Colonic mucosa (tissue), 4 donors: Measurements from ENCODE around the gene PLCB1. TPM values are rescaled to one million over a fixed set of nuclear protein-coding genes. Genes with fewer than 3 reads are reported as not detected.

Experiments used
- DNase-seq: peaks from one replicate; pipeline ENCODE4 v3.0.0-alpha.2; 2020
- H3K27ac ChIP-seq: fragments of 200-600 bp; one replicate; pipeline ENCODE4 v1.8.0; 2021
- H3K27me3 ChIP-seq: fragments of 200-600 bp; one replicate; pipeline ENCODE4 v1.8.0; 2021
- H3K36me3 ChIP-seq: fragments of 200-600 bp; one replicate; pipeline ENCODE4 v1.8.0; 2021
- H3K4me1 ChIP-seq: fragments of 200-600 bp; one replicate; pipeline ENCODE4 v1.8.0; 2021; ENCODE audit warnings: mild to moderate bottlenecking
- H3K4me3 ChIP-seq: fragments of 200-600 bp; one replicate; pipeline ENCODE4 v1.8.0; 2021
- H3K9ac ChIP-seq, 2 donors: one replicate each; pipeline ENCODE4 v1.7.0; 2013; ENCODE audit warnings: control low read depth in 2 of 2, low read depth in 2 of 2, low read length in 2 of 2
- H3K9me3 ChIP-seq: fragments of 200-600 bp; one replicate; pipeline ENCODE4 v1.8.0; 2021
- CTCF ChIP-seq: fragments of 200-600 bp; IDR thresholded peaks from one replicate; pipeline ENCODE4 v1.8.0; 2022; ENCODE audit warnings: antibody characterized with exemption, mild to moderate bottlenecking
- intact Hi-C: fragments of 100-400 bp; cut with DNase I; formaldehyde crosslinking; loops from one replicate; pipeline ENCODE4 v1.14.1; 2022
- total RNA-seq, 2 donors: library from RNA; stranded (reverse); fragmentation: NEBNext Ultra II Directional in 1 of 2; extraction: Animal tissue kit (Norgen Biotek cat#: 25700) in 1 of 2; gene quantifications; one replicate each; pipeline ENCODE4 v1.2.1, GENCODE V29; 2021
- donor health status: healthy.
- donor health status: DM: no; HTN: no; CAD: no.
- donor health status: DM: no; HTN: no; CAD: no.

Gene PLCB1
- total RNA-seq, 2 donors from 2014 or later: 8.3 to 9.6 TPM

DNA sequence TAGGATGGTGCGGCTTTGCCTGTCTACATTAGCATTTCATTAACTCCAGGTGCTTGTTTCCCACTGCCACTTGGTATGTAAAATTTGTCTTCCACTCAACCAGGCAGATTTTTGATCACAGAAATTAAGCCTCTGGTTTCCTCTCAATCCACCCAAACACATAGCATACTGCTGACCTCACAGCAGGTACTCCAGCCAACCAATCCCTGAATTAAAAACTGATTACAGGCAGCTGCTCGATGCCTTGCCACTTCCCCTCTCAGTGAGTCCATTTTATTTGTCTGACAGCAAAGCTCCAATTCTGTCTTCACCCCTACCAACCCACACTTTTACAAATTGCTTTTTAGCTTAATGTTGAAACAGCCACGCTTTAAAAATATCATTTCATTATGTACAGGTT lies 95.2 kb downstream of the PLCB1 start:
- no peaks in the 10 kb centered on the region for H3K4me1 ChIP-seq
- H3K36me3 ChIP-seq: no peaks in the 10 kb centered on the region
- DNase-seq: no peak
- no peak overlapping the region for H3K4me3 ChIP-seq
- no peak overlapping the region for H3K27ac ChIP-seq
- no peak for TF ChIP-seq CTCF
- H3K9ac ChIP-seq: no peak overlapping the region
- no peaks in the 10 kb centered on the region for H3K9me3 ChIP-seq
- intact Hi-C loops: no loop called here
- H3K27me3 ChIP-seq: no peaks in the 10 kb centered on the region

DNA sequence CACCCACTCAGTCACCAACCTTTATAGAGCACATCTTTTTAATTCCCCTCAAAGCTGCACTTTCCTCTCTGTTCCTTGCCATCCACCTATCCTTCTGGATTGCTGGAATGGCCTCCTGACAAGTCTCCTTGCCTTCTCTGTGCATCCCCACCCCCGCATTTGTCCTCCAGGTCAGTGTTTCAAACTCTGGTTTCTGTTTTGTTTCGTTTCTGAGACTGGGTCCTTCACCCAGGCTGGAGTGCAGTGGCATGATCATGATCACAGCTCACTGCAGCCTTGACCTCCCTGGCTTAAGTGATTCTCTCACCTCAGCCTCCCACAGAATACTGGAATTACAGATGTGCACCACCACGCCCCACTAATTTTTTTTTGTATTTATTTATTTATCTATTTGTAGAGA lies 96.2 kb downstream of the PLCB1 start:
- no peak for DNase-seq
- TF ChIP-seq CTCF: no peak

GRCh38 chr20:8229090-8229489 lies 97.0 kb downstream of the PLCB1 start:
- TF ChIP-seq CTCF: no peak
- DNase-seq: no peak
- H3K27ac ChIP-seq: no peak overlapping the region
- no peak overlapping the region for H3K4me3 ChIP-seq
- intact Hi-C loops: no loop called here
- H3K9me3 ChIP-seq: no peaks in the 10 kb centered on the region
- H3K27me3 ChIP-seq: no peaks in the 10 kb centered on the region
- no peaks in the 10 kb centered on the region for H3K36me3 ChIP-seq
- no peak overlapping the region for H3K9ac ChIP-seq
- H3K4me1 ChIP-seq: no peaks in the 10 kb centered on the region

More for the DNA sequence above, 96.2 kb downstream of the PLCB1 start:
- no peaks in the 10 kb centered on the region for H3K27me3 ChIP-seq
- no peak overlapping the region for H3K9ac ChIP-seq
- H3K4me3 ChIP-seq: no peak overlapping the region
- no peaks in the 10 kb centered on the region for H3K36me3 ChIP-seq
- no peaks in the 10 kb centered on the region for H3K4me1 ChIP-seq
- H3K9me3 ChIP-seq: no peaks in the 10 kb centered on the region
- no peak overlapping the region for H3K27ac ChIP-seq
- intact Hi-C loops: no loop called here

- no peak for DNase-seq
- H3K27ac ChIP-seq: no peak overlapping the region
- no peaks in the 10 kb centered on the region for H3K27me3 ChIP-seq
- H3K9ac ChIP-seq: no peak overlapping the region
- no peaks in the 10 kb centered on the region for H3K4me1 ChIP-seq
- H3K4me3 ChIP-seq: no peak overlapping the region
- no peaks in the 10 kb centered on the region for H3K36me3 ChIP-seq
- intact Hi-C loops: no loop called here
- no peak for TF ChIP-seq CTCF
- H3K9me3 ChIP-seq: no peaks in the 10 kb centered on the region
Measured at GRCh38 chr20:8231038-8231437, 99.0 kb downstream of the PLCB1 start.

DNA sequence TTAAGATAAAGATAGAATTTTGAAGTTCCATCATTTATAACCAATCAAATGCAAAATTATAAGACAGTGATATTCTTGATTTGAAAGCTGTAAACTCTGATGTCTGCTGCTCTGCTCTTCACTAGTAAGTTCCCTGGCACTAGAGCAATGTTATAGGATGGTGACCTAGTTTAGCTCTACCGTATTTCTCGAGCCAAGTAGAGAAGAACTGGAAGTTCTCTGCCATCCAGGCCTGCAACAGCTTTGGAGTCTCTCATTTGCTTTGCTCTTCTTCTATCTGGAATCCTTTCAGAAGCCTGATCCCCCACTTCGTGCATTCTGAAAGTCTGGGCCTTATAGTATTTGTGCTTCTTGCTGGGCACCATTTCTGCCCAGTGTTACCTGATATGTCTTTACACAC lies 100.3 kb downstream of the PLCB1 start:
- H3K4me3 ChIP-seq: no peak overlapping the region
- TF ChIP-seq CTCF: no peak
- H3K27me3 ChIP-seq: no peaks in the 10 kb centered on the region
- no peak overlapping the region for H3K9ac ChIP-seq
- no peaks in the 10 kb centered on the region for H3K9me3 ChIP-seq
- intact Hi-C loops: no loop called here
- no peak overlapping the region for H3K27ac ChIP-seq
- H3K36me3 ChIP-seq: no peaks in the 10 kb centered on the region
- no peaks in the 10 kb centered on the region for H3K4me1 ChIP-seq
- no peak for DNase-seq

- no peak overlapping the region for H3K4me3 ChIP-seq
- H3K27ac ChIP-seq: no peak overlapping the region
- H3K4me1 ChIP-seq: no peaks in the 10 kb centered on the region
- TF ChIP-seq CTCF: no peak
- no peaks in the 10 kb centered on the region for H3K27me3 ChIP-seq
- intact Hi-C loops: no loop called here
- no peaks in the 10 kb centered on the region for H3K36me3 ChIP-seq
- no peak for DNase-seq
- H3K9me3 ChIP-seq: no peaks in the 10 kb centered on the region
- H3K9ac ChIP-seq: no peak overlapping the region
Measured at GRCh38 chr20:8234580-8234979, 102.5 kb downstream of the PLCB1 start.
